GM12878 (cell line): ENCODE data around the gene ZMAT3. TPM values are rescaled to one million over a fixed set of nuclear protein-coding genes. Genes with fewer than 3 reads are reported as not detected.
A peak's percentile ranks its signal among the peaks of the same experiment; 100 is the strongest.

Source experiments
- BMI1 ChIP-seq: fragments of 450-650 bp; IDR thresholded peaks from 2 replicates; pipeline ENCODE4 v1.6.1; 2016; ENCODE audit warnings: mild to moderate bottlenecking, moderate library complexity, borderline replicate concordance
- ESRRA ChIP-seq: IDR thresholded peaks from 2 replicates; pipeline ENCODE4 v1.6.1; 2012; ENCODE audit warnings: mild to moderate bottlenecking, low read length, improper control_type of control experiment
- HDAC2 ChIP-seq: fragments of 200-600 bp; sonication (generic); IDR thresholded peaks from 2 replicates; pipeline ENCODE4 v1.6.1; 2017
- MTA3 ChIP-seq: IDR thresholded peaks from 2 replicates; pipeline ENCODE4 v1.6.1; 2012; ENCODE audit warnings: low read length, inconsistent platforms, borderline replicate concordance
- MXI1 ChIP-seq: fragments of 150-350 bp; IDR thresholded peaks from 2 replicates; pipeline ENCODE4 v1.6.1; 2011; ENCODE audit warnings: low read depth, mild to moderate bottlenecking, inconsistent platforms, low read length, improper control_type of control experiment
- RUNX3 ChIP-seq: IDR thresholded peaks from 2 replicates; pipeline ENCODE4 v1.6.1; 2012; ENCODE audit warnings: low read length, inconsistent platforms
- SIN3A ChIP-seq: IDR thresholded peaks from 2 replicates; pipeline ENCODE4 v1.6.1; 2012; ENCODE audit warnings: low read depth, low read length, improper control_type of control experiment
- TAF1 ChIP-seq: IDR thresholded peaks from 2 replicates; pipeline ENCODE4 v1.6.1; 2011; ENCODE audit warnings: mild to moderate bottlenecking, low read depth, low read length, borderline replicate concordance
- polyA plus RNA-seq, 11 experiments: library from polyadenylated mRNA; depleted of rRNA in 4 of 11; unstranded in 6 of 11; stranded (reverse) in 5 of 11; fragments of >200 nt; fragmentation: Nextera tagmentation in 4 of 11; fragmentation: Illumina TruSeq in 1 of 11; extraction: Ambion mirVana in 4 of 11; extraction: Trizol in 1 of 11; gene quantifications; 1 replicate in 1 of 11; 2 replicates in 10 of 11; pipeline versions ENCODE4 v1.2.1 to v1.2.3, GENCODE V29; 2011 to 2016; ENCODE audit warnings: inconsistent platforms in 2 of 11, missing spikeins in 2 of 11, low read depth in 1 of 11
- total RNA-seq, 4 experiments: library from RNA; depleted of rRNA in 3 of 4; stranded (reverse); fragments of >200 nt in 3 of 4; fragmentation: Illumina TruSeq in 1 of 4; extraction: Trizol in 1 of 4; gene quantifications; 2 replicates each; pipeline versions ENCODE4 v1.2.1 to v1.2.3, GENCODE V29; 2013 to 2021
- TF ChIP-seq, protein P1 (sequence below): IDR thresholded peaks from 2 replicates; pipeline ENCODE4 v1.6.1; 2012; ENCODE audit warnings: low read depth, low read length, improper control_type of control experiment
- TF ChIP-seq, protein P2 (sequence below): fragments of 450-650 bp; IDR thresholded peaks from 2 replicates; pipeline ENCODE4 v1.6.1; 2017; ENCODE audit warnings: borderline replicate concordance
- TF ChIP-seq, protein P3 (sequence below): fragments of 450-650 bp; IDR thresholded peaks from 2 replicates; pipeline ENCODE4 v1.6.1; 2016; ENCODE audit warnings: mild to moderate bottlenecking
- TF ChIP-seq, protein P4 (sequence below): fragments of 450-650 bp; formaldehyde crosslinking; IDR thresholded peaks from 2 replicates; pipeline ENCODE4 v1.5.0; 2022; ENCODE audit warnings: mild to moderate bottlenecking, missing genetic modification characterization
- TF ChIP-seq, protein P5 (sequence below): fragments of 450-650 bp; IDR thresholded peaks from 2 replicates; pipeline ENCODE4 v1.6.1; 2017; ENCODE audit warnings: mild to moderate bottlenecking, low read depth, inconsistent platforms; ENCODE audit not compliant: poor library complexity, severe bottlenecking

Gene ZMAT3
- total and polyA plus RNA-seq, 10 of the 15 experiments (the other 5 are each of a cell fraction or from before 2014, with no cell fraction given) = 6.2 to 55.9 (median 25.8) TPM

DNA sequence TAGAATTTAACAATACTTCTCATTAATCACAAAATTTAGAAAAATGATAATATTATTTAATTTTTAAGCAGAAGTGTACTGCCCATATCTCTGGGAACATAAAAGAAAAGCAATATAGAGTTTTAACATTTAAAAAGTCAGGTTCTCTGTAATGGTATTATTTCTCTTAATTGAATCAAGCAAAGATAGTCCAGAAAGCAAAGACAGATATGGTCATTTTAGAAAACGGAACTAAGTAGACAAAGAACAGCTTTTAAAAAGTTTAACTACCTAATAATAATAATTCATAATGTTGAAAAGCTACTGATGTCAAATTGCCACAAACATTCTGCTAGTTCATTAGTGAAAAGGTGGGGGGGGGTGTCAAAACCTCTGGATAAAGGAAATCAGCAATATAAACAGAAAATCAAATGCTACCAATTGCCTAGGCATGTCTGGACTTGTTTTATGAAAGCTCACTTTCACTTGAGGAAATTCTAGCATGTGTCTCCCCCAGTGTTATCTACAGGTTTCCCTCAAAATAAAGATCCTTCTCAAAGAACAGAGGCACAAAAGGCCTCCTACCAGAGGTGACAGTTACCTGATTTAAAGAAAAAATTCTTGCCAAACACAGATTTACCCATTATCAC, 1.7 kb downstream of the ZMAT3 start (continued):
- TF ChIP-seq, protein P1, sequence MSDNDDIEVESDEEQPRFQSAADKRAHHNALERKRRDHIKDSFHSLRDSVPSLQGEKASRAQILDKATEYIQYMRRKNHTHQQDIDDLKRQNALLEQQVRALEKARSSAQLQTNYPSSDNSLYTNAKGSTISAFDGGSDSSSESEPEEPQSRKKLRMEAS = no peak
- TF ChIP-seq, protein P2, sequence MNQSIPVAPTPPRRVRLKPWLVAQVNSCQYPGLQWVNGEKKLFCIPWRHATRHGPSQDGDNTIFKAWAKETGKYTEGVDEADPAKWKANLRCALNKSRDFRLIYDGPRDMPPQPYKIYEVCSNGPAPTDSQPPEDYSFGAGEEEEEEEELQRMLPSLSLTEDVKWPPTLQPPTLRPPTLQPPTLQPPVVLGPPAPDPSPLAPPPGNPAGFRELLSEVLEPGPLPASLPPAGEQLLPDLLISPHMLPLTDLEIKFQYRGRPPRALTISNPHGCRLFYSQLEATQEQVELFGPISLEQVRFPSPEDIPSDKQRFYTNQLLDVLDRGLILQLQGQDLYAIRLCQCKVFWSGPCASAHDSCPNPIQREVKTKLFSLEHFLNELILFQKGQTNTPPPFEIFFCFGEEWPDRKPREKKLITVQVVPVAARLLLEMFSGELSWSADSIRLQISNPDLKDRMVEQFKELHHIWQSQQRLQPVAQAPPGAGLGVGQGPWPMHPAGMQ = no peak
- TF ChIP-seq HDAC2 (no peak), ESRRA (no peak), SIN3A (no peak), TAF1 (no peak), MTA3 (no peak), BMI1 (no peak), MXI1 (peak; percentile 43; the same call in 1 of the 2 replicates), RUNX3 (no peak)
- TF ChIP-seq, protein P3, sequence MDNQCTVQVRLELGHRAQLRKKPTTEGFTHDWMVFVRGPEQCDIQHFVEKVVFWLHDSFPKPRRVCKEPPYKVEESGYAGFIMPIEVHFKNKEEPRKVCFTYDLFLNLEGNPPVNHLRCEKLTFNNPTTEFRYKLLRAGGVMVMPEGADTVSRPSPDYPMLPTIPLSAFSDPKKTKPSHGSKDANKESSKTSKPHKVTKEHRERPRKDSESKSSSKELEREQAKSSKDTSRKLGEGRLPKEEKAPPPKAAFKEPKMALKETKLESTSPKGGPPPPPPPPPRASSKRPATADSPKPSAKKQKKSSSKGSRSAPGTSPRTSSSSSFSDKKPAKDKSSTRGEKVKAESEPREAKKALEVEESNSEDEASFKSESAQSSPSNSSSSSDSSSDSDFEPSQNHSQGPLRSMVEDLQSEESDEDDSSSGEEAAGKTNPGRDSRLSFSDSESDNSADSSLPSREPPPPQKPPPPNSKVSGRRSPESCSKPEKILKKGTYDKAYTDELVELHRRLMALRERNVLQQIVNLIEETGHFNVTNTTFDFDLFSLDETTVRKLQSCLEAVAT = no peak
- TF ChIP-seq, protein P4, sequence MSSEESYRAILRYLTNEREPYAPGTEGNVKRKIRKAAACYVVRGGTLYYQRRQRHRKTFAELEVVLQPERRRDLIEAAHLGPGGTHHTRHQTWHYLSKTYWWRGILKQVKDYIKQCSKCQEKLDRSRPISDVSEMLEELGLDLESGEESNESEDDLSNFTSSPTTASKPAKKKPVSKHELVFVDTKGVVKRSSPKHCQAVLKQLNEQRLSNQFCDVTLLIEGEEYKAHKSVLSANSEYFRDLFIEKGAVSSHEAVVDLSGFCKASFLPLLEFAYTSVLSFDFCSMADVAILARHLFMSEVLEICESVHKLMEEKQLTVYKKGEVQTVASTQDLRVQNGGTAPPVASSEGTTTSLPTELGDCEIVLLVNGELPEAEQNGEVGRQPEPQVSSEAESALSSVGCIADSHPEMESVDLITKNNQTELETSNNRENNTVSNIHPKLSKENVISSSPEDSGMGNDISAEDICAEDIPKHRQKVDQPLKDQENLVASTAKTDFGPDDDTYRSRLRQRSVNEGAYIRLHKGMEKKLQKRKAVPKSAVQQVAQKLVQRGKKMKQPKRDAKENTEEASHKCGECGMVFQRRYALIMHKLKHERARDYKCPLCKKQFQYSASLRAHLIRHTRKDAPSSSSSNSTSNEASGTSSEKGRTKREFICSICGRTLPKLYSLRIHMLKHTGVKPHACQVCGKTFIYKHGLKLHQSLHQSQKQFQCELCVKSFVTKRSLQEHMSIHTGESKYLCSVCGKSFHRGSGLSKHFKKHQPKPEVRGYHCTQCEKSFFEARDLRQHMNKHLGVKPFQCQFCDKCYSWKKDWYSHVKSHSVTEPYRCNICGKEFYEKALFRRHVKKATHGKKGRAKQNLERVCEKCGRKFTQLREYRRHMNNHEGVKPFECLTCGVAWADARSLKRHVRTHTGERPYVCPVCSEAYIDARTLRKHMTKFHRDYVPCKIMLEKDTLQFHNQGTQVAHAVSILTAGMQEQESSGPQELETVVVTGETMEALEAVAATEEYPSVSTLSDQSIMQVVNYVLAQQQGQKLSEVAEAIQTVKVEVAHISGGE (CRISPR knock-in tag) = no peak
- TF ChIP-seq, protein P5, sequence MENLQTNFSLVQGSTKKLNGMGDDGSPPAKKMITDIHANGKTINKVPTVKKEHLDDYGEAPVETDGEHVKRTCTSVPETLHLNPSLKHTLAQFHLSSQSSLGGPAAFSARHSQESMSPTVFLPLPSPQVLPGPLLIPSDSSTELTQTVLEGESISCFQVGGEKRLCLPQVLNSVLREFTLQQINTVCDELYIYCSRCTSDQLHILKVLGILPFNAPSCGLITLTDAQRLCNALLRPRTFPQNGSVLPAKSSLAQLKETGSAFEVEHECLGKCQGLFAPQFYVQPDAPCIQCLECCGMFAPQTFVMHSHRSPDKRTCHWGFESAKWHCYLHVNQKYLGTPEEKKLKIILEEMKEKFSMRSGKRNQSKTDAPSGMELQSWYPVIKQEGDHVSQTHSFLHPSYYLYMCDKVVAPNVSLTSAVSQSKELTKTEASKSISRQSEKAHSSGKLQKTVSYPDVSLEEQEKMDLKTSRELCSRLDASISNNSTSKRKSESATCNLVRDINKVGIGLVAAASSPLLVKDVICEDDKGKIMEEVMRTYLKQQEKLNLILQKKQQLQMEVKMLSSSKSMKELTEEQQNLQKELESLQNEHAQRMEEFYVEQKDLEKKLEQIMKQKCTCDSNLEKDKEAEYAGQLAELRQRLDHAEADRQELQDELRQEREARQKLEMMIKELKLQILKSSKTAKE = peak; percentile 64
